DMS53 treated with DMSO at 0.1 percent for 48 hours (cell line): ENCODE measurements around the gene ANTXR1.
A peak's percentile ranks its signal among the peaks of the same experiment; 100 is the strongest.

ENCODE experiments used
- DNase-seq: peaks from one replicate; lab custom pipeline; 2025; ENCODE audit not compliant: unreplicated experiment; lab: John Stamatoyannopoulos, UW

The ANTXR1 gene

GRCh38 chr2:69013142-69013839 lies at the start of gene ANTXR1:
Gene ANTXR1 (plus strand): TSS chr2:69013179. CDS start chr2:69013500, 321 bp downstream.
- peak; percentile 42 for DNase-seq

- DNase-seq, result no peak
Observed at GRCh38 chr2:68964282-68964681, 48.7 kb upstream of the ANTXR1 start.

GRCh38 chr2:68968221-68968620 lies 44.8 kb upstream of the ANTXR1 start:
- DNase-seq, result no peak

- no peak for DNase-seq
Observed at GRCh38 chr2:68969736-68970490, 43.1 kb upstream of the ANTXR1 start.

- DNase-seq, result no peak
Observed at GRCh38 chr2:68970566-68971265, 42.3 kb upstream of the ANTXR1 start.

- no peak for DNase-seq
Observed at GRCh38 chr2:68971591-68972231, 41.3 kb upstream of the ANTXR1 start.

GRCh38 chr2:68974251-68974650 lies 38.7 kb upstream of the ANTXR1 start, which contains the start of gene GKN1:
Gene GKN1 (plus strand): TSS chr2:68974636. CDS start chr2:68974678, 42 bp downstream.
- DNase-seq, result no peak

GRCh38 chr2:68974946-68975665 lies 37.9 kb upstream of the ANTXR1 start:
- no peak for DNase-seq

GRCh38 chr2:68975844-68976243 lies 37.1 kb upstream of the ANTXR1 start:
- DNase-seq, result no peak

GRCh38 chr2:68977453-68977852 lies 35.5 kb upstream of the ANTXR1 start:
- no peak for DNase-seq

GRCh38 chr2:68978098-68978497 lies 34.9 kb upstream of the ANTXR1 start:
- DNase-seq, result no peak

- no peak for DNase-seq
Observed at GRCh38 chr2:68980956-68981355, 32.0 kb upstream of the ANTXR1 start.

- DNase-seq, result no peak
Observed at GRCh38 chr2:68987021-68987503, 25.9 kb upstream of the ANTXR1 start.

GRCh38 chr2:68989035-68989434 lies 23.9 kb upstream of the ANTXR1 start:
- no peak for DNase-seq

- no peak for DNase-seq
Observed at GRCh38 chr2:68992341-68992740, 20.6 kb upstream of the ANTXR1 start.

- no peak for DNase-seq
Observed at GRCh38 chr2:68992933-68993332, 20.0 kb upstream of the ANTXR1 start.

- no peak for DNase-seq
Observed at GRCh38 chr2:68993660-68994059, 19.3 kb upstream of the ANTXR1 start.

- DNase-seq, result no peak
Observed at GRCh38 chr2:68994864-68995263, 18.1 kb upstream of the ANTXR1 start.

GRCh38 chr2:68995916-68996315 lies 17.1 kb upstream of the ANTXR1 start:
- no peak for DNase-seq

- DNase-seq, result no peak
Observed at GRCh38 chr2:68997401-68997800, 15.6 kb upstream of the ANTXR1 start.
